Uterus (tissue), 2 donors: ENCODE results near the gene F2RL2.

Experiments used
- POLR2A ChIP-seq, 2 donors: fragments of 450-650 bp; IDR thresholded peaks; one replicate each; pipeline ENCODE4 v1.6.1; 2016; ENCODE audit warnings: antibody characterized with exemption in 2 of 2, mild to moderate bottlenecking in 1 of 2, moderate library complexity in 1 of 2
- TF ChIP-seq, protein P1 (sequence below), 4 experiments: fragments of 200-600 bp in 2 of 4; fragments of 450-650 bp in 2 of 4; sonication (generic) in 2 of 4; IDR thresholded peaks; one replicate each; pipeline ENCODE4 v1.5.1; 2016 to 2019; ENCODE audit warnings: antibody characterized with exemption in 4 of 4, mild to moderate bottlenecking in 2 of 4, moderate library complexity in 1 of 4

DNA sequence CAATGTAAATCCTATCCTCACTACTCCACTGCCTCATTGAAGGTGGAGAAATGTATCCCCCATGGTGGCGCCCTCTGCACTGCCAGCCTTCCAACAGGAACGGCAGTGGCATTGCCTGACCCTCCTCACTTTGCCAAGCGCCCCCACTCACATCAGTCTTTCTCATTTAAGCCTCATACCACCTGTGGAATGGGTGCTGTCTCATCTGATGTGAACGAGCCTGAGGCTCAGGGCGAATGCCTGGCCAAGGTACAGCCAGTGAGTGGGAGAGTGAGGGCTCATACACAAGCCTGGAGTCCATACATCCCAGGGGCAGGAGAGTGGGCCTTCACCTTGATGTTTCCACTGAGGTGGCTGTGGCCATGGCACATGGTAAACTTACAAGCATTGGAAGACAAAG, 10.3 kb downstream of the F2RL2 start:
- TF ChIP-seq POLR2A (IDR thresholded peaks at IDR 0.05), result no peak
- TF ChIP-seq, protein P1, sequence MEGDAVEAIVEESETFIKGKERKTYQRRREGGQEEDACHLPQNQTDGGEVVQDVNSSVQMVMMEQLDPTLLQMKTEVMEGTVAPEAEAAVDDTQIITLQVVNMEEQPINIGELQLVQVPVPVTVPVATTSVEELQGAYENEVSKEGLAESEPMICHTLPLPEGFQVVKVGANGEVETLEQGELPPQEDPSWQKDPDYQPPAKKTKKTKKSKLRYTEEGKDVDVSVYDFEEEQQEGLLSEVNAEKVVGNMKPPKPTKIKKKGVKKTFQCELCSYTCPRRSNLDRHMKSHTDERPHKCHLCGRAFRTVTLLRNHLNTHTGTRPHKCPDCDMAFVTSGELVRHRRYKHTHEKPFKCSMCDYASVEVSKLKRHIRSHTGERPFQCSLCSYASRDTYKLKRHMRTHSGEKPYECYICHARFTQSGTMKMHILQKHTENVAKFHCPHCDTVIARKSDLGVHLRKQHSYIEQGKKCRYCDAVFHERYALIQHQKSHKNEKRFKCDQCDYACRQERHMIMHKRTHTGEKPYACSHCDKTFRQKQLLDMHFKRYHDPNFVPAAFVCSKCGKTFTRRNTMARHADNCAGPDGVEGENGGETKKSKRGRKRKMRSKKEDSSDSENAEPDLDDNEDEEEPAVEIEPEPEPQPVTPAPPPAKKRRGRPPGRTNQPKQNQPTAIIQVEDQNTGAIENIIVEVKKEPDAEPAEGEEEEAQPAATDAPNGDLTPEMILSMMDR (IDR thresholded peaks at IDR 0.05), result no peak
